ENCODE measurements around the gene LPCAT4.
"Not testable (repeated sequence)": the region's sequence is repeated elsewhere in the genome, so short reads cannot be mapped to it uniquely, and the experiment has no call there.

Gene LPCAT4

GRCh38 chr15:34361278-34361677, 5.7 kb downstream of the LPCAT4 start:
- no peak for FAIRE-seq

- FAIRE-seq: no peak
Observed at GRCh38 chr15:34360298-34360697, 6.7 kb downstream of the LPCAT4 start.

- FAIRE-seq: no peak
Observed at GRCh38 chr15:34359416-34359815, 7.6 kb downstream of the LPCAT4 start.

GRCh38 chr15:34358948-34359347, 8.0 kb downstream of the LPCAT4 start:
- FAIRE-seq: no peak

GRCh38 chr15:34358367-34358766, 8.6 kb downstream of the LPCAT4 start:
- FAIRE-seq: no peak

GRCh38 chr15:34357653-34358052, 9.3 kb downstream of the LPCAT4 start:
- no peak for FAIRE-seq

GRCh38 chr15:34355241-34355640, 11.8 kb downstream of the LPCAT4 start:
- no peak for FAIRE-seq

GRCh38 chr15:34354286-34354685, 12.7 kb downstream of the LPCAT4 start:
- FAIRE-seq: no peak

- no peak for FAIRE-seq
Observed at GRCh38 chr15:34353627-34354026, 13.4 kb downstream of the LPCAT4 start.

- not testable (repeated sequence) for FAIRE-seq
Observed at GRCh38 chr15:34352996-34353395, 14.0 kb downstream of the LPCAT4 start.

- FAIRE-seq: no peak
Observed at GRCh38 chr15:34349769-34350168, 17.2 kb downstream of the LPCAT4 start.

- no peak for FAIRE-seq
Observed at GRCh38 chr15:34348735-34349300, 18.2 kb downstream of the LPCAT4 start.

- FAIRE-seq: no peak
Observed at GRCh38 chr15:34347951-34348638, 18.9 kb downstream of the LPCAT4 start.

GRCh38 chr15:34342737-34343575, 24.0 kb downstream of the LPCAT4 start, which contains the start of the genes NOP10 and NUTM1:
Gene NOP10 (minus strand): TSS chr15:34343136. CDS start chr15:34343073, 63 bp downstream.
Gene NUTM1 (plus strand): TSS chr15:34343315. CDS start chr15:34343697, 382 bp downstream.
- FAIRE-seq: peak; percentile 91

- FAIRE-seq: not testable (repeated sequence)
Observed at GRCh38 chr15:34342213-34342736, 24.7 kb downstream of the LPCAT4 start.

- no peak for FAIRE-seq
Observed at GRCh38 chr15:34341381-34342212, 25.4 kb downstream of the LPCAT4 start.

- no peak for FAIRE-seq
Observed at GRCh38 chr15:34339946-34340345, 27.1 kb downstream of the LPCAT4 start.

- FAIRE-seq: no peak
Observed at GRCh38 chr15:34338347-34338746, 28.6 kb downstream of the LPCAT4 start.

GRCh38 chr15:34337557-34338306, 29.3 kb downstream of the LPCAT4 start, which contains the start of gene SLC12A6:
Gene SLC12A6 (minus strand): TSS chr15:34337781. CDS start chr15:34336680, 1,101 bp downstream.
- FAIRE-seq: no peak

- no peak for FAIRE-seq
Observed at GRCh38 chr15:34336991-34337556, 29.9 kb downstream of the LPCAT4 start.
